HG03342 (cell line): ENCODE results near the gene BEST4.
A peak's percentile ranks its signal among the peaks of the same experiment; 100 is the strongest.
"Not testable (repeated sequence)": the region's sequence is repeated elsewhere in the genome, so short reads cannot be mapped to it uniquely, and the experiment has no call there.

Experiments
- ATAC-seq: cut with Tn5 transposase; IDR thresholded peaks from one replicate; pipeline ENCODE4 v1.9.1; 2021; ENCODE audit warnings: mild to moderate bottlenecking, moderate library complexity; ENCODE audit not compliant: unreplicated experiment

BEST4 gene

DNA sequence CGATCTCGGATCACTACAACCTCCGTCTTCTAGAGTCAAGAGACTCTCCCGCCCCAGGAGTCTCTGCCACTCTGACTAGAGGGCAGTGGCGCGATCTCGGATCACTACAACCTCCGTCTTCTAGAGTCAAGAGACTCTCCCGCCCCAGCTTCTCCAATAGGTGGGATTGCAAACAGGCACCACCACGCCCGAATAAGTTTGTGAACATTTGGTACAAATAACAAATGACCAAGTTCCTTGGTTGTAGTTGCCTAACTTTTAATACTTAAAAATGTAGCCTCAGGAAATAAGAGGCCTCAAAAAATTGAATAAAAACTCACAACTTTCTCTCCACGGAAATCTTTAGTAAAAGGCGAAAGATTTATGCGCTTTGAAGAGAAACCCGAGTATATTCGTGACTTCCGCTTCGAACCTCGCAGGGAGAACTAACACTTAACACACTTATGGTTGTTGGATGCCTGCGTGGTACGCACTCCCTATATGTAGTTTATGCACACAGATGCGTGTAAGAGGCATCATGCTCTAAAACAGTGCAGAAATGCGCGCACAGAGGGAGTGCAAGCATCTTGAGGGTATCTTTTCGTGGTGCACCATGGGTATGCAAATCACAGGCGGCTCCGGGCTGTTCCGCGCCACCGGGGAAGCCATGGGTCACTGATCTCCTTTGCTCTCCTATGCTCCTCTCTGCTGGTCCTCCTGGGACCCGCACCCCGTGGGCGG is 31.8 kb upstream of the BEST4 start:
- ATAC-seq = peak; percentile 72

GRCh38 chr1:44819196-44819607 is 31.2 kb upstream of the BEST4 start:
- no peak for ATAC-seq

DNA sequence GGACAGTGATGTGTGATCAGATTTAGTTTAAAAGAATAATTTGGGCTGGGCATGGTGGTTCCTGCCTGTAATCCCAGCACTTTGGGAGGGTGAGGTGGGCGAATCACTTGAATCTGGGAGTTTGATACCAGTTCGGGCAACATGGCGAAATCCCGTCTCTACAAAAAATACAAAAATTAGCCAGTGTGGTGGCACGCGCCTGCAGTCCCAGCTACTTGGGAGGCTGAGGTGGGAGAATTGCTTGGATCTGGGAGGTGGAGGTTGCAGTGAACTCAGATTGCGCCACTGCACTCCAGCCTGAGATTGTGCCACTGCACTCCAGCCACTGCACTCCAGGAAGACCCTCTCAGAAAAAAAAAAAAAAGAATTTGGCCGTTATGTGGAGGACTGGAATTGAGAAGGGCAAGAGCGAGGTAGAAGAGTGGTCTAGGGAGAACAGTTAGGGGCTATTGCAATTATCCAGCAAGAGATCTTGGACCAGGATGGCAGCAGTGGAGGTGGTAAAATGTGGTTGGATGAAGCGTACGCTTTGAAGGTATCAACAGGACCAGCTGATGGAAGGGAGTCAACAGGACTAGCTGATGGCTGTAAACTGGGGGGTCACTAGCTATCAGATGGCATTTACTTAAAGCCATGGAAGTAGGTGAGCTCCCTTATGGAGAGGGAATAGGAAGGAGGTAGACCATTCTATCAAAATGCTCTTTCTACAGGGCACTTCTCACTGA is 30.0 kb upstream of the BEST4 start:
- no peak for ATAC-seq

GRCh38 chr1:44817307-44817706 is 29.3 kb upstream of the BEST4 start:
- ATAC-seq = no peak

DNA sequence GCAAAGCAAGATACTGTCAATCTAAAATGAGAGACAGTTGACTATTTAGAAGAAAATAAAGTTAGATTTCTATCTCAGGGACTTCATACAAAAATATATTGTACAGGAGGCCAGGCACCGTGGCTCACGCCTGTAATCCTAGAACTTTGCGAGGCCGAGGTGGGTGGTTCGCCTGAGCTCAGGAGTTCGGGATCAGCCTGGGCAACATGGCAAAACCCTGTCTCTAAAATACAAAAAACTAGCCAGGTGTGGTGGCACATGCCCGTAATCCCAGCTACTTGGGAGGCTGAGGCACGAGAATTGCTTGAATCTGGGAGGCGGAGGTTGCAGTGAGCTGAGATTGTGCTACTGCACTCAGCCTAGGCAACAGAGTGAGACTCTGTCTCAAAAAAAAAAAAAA is 28.0 kb upstream of the BEST4 start:
- not testable (repeated sequence) for ATAC-seq

- no peak for ATAC-seq
Observed at GRCh38 chr1:44812822-44813543, 25.0 kb upstream of the BEST4 start.

GRCh38 chr1:44811234-44811633 is 23.3 kb upstream of the BEST4 start:
- no peak for ATAC-seq

DNA sequence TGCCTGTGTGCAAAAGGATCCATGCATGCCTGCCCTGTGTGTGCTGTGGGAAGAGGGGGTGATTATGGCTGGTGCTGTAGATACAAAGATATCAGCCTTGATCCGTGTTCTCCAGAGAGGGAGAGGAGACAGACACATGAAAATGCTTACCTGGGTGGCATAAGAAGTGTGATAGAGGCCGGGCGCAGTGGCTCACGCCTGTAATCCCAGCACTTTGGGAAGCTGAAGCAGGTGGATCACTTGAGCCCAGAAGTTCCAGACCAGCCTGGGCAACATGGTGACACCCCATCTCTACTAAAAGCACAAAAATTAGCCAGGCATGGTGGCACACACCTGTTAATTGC is 22.8 kb upstream of the BEST4 start:
- not testable (repeated sequence) for ATAC-seq

- no peak for ATAC-seq
Observed at GRCh38 chr1:44810101-44810761, 22.3 kb upstream of the BEST4 start.

DNA sequence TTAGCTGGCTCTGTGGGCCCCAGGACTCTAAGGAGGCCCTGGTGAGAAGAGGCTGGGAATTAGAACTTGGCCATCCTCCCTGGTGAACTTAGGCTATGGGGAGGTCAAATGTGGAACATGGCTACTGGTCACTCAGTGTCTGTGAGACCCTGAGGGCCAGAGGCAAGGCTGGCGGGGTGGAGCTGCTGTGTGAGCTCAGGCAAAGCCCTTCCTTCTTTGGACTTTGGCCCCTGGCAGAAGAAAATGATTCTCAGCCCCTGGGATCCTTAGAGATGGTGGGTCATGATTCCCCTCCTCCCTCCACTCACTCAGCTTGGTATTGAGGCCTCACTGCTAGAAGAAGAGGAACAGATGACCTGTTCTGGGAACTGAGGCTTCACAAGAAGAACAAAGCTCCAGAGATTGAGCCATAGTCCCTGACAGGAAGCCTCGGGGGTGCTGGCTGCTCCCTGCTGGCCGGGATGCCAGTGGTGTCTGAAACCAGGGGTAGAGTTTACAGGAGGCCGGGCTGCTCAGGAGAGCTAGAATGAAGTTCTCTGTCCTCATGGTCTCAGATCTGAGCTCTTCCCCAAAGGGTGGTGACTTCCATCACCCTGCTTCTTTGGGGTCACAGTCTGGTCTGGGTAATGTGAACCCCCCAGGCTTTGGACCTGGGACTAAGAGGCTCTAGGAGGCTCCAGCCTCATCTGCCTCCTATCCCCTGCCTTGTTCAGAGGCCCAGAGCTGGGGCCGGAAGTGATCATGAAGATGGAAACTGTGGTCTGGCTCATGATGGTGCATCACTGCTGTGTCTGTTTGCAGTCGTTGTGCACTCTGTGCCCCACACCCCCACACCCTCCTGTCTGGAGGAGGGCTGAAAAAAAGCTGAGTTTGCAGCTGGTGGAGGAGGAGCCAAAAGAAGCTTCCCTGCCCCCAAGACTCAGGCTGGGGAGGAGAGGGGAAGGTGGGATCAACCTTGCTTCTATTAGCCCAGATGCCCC is 21.3 kb upstream of the BEST4 start:
- ATAC-seq = peak; percentile 47

GRCh38 chr1:44808063-44808937 is 20.3 kb upstream of the BEST4 start, which contains the start of gene BTBD19:
Gene BTBD19, plus strand, starts transcription at chr1:44808523. Its CDS starts 298 bp downstream, at chr1:44808821.
- ATAC-seq = no peak

DNA sequence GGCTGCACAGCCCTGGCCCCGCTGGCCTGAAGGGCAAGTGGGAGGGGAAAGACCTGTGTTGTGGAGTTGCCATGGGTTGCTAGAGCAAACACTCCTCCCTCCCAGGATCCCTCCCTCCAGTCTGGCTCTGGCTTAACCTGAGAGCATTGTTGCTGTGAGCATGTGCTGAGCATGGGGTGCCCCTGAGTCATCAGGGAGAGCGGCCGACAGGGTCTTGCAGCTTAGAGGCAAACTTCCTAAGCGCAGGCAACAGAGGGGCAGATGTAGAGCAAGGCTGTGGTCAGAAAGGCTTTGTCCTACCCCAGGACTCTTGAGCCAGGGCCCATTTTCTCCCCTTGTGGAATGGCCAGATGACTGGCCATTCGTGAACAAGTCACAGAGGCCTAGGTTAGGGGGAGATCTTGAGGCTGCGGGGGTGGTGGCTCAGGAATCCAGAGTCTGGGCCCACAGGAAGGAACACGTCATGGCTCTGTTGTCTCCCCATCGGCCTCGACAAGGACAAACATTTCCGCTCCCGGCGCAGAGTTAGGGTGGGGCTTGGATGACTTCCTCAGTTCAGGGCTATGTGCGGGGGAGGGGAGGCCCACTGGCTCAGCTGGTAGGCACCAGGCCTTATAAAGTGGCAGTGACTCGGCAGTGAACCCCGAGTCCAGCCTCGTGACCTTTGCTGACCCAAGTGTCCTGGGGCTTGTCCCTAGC is 19.5 kb upstream of the BEST4 start:
- peak; percentile 40 for ATAC-seq

DNA sequence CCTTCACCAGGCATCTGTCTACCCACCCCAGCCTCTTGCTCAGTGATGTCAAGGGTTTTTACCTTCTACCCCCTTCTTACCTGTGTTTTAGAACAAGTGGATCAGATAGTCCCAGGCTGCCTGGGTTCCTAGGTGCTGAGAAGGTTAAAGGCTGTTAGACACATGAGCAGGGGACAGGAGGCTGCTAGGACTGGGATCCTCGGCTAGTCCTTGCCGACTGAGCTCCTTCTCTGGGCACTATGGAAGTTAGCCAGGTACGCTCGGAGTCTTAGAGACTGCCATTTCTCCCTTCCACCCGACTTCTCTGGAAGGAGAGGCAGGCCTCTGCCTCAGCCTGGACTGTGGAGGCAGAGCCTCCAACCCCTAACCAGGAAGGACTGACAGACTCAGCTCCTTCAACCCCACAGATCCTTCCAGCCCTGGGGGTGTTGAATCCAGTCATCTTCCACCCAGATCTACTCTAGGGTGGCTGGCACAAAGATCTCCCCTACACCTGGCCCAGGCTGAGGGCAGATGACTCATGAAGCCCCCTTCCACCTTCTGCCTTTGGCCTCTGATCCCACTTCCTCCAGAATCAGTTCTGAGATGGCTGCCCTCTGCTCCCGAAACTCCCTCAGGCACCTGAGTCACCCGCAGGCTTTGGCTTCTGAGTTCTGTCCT is 18.9 kb upstream of the BEST4 start, which contains the start of gene DYNLT4:
DYNLT4 (minus strand) TSS at position 648 of the 660 bp plus-strand sequence. CDS start 683 bp downstream, outside the sequence.
- ATAC-seq = peak; percentile 2

DNA sequence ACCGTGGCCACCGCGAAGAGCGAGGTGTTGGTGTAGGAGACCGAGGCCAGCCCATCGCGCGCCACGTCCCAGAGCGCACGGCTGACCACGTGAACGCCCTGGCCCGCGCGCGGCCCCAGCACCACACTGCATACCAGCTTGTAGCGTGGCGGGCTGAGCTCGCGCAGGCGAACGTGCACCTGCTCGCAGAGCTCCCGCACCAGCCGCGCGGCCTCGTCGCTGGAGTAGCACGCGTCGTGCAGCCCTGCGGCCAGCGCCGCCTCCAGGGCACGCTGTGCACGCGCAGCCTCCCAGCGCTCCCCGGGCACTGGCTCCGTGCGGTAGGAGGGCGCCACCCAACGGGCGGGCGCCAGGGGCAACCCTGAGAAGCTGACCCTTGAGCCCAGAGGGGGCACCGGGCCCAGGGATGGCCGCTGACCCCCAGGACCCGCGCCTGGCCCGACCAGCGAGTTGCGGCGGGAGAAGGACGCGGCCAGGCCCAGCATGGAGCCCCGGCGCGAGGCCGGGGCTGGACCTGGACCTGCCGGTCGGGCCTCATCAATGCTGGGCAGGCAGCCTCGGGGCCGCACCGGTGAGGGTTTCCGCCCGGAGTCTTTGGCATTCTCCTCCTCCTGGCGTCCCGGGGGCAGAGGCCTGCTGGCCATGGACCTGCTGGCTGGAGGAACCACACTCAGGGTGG is 18.2 kb upstream of the BEST4 start:
- ATAC-seq = no peak

DNA sequence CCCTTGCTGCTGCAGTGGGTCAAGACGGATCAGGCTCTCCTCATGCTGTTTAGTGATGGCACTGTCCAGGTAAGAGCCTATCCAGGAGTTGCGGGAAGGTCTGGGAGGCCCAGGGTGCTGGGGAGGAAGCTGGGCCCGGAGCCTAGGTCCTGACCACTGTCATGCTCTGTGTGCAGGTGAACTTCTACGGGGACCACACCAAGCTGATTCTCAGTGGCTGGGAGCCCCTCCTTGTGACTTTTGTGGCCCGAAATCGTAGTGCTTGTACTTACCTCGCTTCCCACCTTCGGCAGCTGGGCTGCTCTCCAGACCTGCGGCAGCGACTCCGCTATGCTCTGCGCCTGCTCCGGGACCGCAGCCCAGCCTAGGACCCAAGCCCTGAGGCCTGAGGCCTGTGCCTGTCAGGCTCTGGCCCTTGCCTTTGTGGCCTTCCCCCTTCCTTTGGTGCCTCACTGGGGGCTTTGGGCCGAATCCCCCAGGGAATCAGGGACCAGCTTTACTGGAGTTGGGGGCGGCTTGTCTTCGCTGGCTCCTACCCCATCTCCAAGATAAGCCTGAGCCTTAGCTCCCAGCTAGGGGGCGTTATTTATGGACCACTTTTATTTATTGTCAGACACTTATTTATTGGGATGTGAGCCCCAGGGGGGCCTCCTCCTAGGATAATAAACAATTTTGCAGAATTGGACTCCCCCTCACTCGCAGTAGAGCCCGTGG is 17.5 kb upstream of the BEST4 start:
- ATAC-seq = no peak

GRCh38 chr1:44803312-44804095 is 15.5 kb upstream of the BEST4 start:
- ATAC-seq = no peak
